ENCODE measurements around the gene TAX1BP1.

TAX1BP1 gene

DNA sequence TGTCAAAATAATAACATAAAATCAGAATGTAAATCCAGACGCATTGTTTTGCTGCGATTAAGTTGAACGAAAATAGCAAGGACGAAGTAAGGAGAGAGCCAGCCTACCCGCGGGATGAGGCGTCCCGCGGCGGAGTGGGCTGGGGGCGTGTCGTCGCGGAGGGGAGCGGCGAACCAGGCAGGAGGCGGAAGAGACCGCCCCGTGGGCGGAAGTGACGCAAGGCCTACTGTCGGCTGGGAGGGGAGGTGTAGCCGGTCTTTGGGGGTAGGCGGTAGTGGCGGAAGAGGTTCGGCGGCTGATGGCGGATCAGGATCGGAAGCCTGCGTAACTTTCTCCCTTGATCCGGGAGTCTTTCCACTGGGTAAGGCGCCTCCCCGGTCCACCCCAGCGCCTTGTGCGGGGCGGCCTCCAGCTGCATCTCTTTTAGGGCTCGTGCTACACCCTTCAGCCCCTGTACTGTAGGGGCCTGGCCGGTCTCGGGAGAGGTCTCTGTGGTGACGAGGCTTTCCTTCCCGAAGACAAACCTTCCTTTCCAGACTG is at the start of gene TAX1BP1:
TAX1BP1 (plus strand) TSS at position 254 of the 540 bp plus-strand sequence. CDS start 8,363 bp downstream, outside the sequence.
- Mint-ChIP-seq H3K36me3 (ENCODE audit: low read depth) (peaks cover 6% of the 10 kb centered on the region), H3K27ac (peak within 1 kb of the TSS; percentile 94), H3K4me3 (peak within 1 kb of the TSS; percentile 90), H3K4me1 (ENCODE audit: low read depth) (peaks cover 24% of the 10 kb centered on the region), H3K9me3 (no peaks in the 10 kb centered on the region), H3K27me3 (ENCODE audit: low read depth) (peaks cover 6% of the 10 kb centered on the region)

DNA sequence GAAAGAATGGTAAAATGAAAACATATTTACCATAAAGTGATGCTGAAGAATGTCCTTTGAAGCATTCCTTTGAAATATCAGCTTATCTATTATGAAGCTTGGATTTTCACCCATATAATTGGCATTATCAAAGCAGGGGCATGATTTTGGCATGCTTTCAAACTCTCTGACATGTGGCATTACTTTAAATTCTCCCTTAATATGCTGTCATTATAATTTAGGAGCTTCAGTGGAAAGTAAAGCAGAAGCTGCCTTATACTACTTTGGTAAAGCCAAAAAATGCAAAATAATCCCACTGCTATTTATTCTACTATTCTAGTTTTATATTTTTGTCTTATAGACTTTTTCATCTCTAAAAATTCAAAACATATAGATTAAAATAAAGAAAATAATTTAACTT is 49.3 kb upstream of the TAX1BP1 start:
- H3K4me1 Mint-ChIP-seq (ENCODE audit: low read depth), result no peaks in the 10 kb centered on the region
- H3K36me3 Mint-ChIP-seq (ENCODE audit: low read depth), result no peaks in the 10 kb centered on the region
- no peak overlapping the region for H3K4me3 Mint-ChIP-seq
- no peaks in the 10 kb centered on the region for H3K9me3 Mint-ChIP-seq
- peaks cover 18% of the 10 kb centered on the region for H3K27me3 Mint-ChIP-seq (ENCODE audit: low read depth)
- no peak overlapping the region for H3K27ac Mint-ChIP-seq

DNA sequence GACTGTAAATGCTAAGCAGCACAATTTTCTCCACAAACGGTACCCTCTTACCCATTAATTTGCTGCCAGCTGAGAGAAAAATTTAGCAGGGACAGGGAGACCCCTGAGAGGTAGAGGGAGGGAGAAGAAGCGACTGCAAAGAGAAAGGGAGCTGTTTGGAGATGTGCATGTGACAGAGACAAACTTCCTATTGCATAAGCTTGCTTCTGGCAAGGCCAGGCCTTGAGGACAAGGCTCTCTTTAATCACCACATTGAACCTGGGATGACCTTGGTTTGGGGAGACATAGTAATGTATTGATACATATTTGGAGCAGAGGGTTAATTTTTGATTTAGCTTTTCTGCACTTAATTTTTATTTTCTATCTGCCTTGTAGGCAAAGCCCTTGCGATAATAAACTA is 46.2 kb upstream of the TAX1BP1 start:
- Mint-ChIP-seq H3K4me3 (no peak overlapping the region), H3K9me3 (no peaks in the 10 kb centered on the region), H3K27me3 (ENCODE audit: low read depth) (peaks cover 5% of the 10 kb centered on the region), H3K4me1 (ENCODE audit: low read depth) (no peaks in the 10 kb centered on the region), H3K27ac (no peak overlapping the region), H3K36me3 (ENCODE audit: low read depth) (no peaks in the 10 kb centered on the region)

DNA sequence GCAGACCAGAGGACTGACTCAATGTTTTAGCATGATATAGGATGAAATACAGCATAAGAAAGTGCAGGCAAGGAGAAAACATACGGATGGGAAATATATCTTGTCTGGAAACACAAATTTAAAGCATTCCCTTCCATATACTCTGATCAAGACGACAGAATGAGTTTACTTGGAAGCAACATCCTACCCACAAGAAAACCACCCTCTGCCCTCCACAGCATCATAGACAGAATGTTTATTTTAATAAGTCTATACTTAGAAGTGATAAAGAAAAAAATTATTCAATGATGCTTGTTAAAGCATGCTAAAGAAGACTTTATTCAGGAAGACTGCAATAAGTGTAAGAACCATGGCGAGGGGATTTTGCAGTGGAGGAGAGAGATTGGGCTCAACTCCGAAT is 44.9 kb upstream of the TAX1BP1 start:
- H3K27me3 Mint-ChIP-seq (ENCODE audit: low read depth), result no peaks in the 10 kb centered on the region
- H3K9me3 Mint-ChIP-seq, result no peaks in the 10 kb centered on the region
- no peak overlapping the region for H3K4me3 Mint-ChIP-seq
- no peaks in the 10 kb centered on the region for H3K36me3 Mint-ChIP-seq (ENCODE audit: low read depth)
- H3K27ac Mint-ChIP-seq, result no peak overlapping the region
- H3K4me1 Mint-ChIP-seq (ENCODE audit: low read depth), result no peaks in the 10 kb centered on the region

DNA sequence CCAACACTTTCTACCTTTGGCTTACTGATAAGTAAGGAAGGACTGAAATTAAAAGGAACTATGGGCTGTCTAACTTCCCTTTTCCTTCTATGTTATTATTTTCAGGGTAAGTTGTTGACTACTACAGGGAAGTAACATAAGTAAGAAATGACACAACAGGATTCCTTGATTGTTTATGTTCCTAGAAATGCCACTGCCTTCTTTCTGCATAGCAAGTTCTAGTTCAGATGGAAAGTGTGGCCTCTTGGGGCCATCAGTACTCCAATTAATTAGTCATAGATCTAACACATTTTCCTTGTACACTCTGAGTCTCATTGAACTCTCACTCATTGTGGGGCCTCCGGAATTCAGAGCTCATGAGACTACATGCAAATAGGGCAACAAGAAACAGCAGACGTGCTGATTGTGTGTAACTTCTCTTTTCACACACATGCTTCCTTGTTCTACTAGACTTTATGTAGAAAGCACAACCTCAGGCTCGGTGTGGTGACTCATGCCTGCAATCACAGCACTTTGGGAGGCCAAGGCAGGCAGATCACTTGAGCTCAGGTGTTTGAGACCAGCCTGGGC is 42.0 kb upstream of the TAX1BP1 start:
- no peak overlapping the region for H3K4me3 Mint-ChIP-seq
- H3K9me3 Mint-ChIP-seq, result no peaks in the 10 kb centered on the region
- no peaks in the 10 kb centered on the region for H3K36me3 Mint-ChIP-seq (ENCODE audit: low read depth)
- no peaks in the 10 kb centered on the region for H3K4me1 Mint-ChIP-seq (ENCODE audit: low read depth)
- H3K27ac Mint-ChIP-seq, result no peak overlapping the region
- peaks cover 3% of the 10 kb centered on the region for H3K27me3 Mint-ChIP-seq (ENCODE audit: low read depth)

DNA sequence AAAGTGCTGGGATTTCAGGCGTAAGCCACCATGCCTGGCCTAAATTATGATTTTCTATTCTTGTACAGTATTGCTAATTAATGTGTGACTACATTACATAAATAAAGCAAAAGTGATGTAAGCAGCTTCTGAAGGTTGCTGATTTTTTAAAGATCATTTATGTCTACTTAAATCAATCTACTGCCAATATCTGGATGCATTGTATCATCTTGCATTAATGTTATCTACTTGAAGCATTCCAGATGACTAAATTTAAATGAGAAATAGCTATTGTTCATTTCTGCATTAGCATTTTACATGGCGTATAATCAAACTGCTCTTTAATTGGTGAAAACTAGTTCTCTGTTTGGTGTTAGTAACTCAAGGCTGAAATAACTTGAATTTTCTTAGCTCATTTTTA is 40.2 kb upstream of the TAX1BP1 start:
- H3K9me3 Mint-ChIP-seq, result no peaks in the 10 kb centered on the region
- H3K36me3 Mint-ChIP-seq (ENCODE audit: low read depth), result no peaks in the 10 kb centered on the region
- peaks cover 3% of the 10 kb centered on the region for H3K27me3 Mint-ChIP-seq (ENCODE audit: low read depth)
- no peaks in the 10 kb centered on the region for H3K4me1 Mint-ChIP-seq (ENCODE audit: low read depth)
- H3K27ac Mint-ChIP-seq, result no peak overlapping the region
- no peak overlapping the region for H3K4me3 Mint-ChIP-seq

- Mint-ChIP-seq H3K27ac (no peak overlapping the region), H3K36me3 (ENCODE audit: low read depth) (no peaks in the 10 kb centered on the region), H3K27me3 (ENCODE audit: low read depth) (peaks cover 8% of the 10 kb centered on the region), H3K4me3 (no peak overlapping the region), H3K9me3 (no peaks in the 10 kb centered on the region), H3K4me1 (ENCODE audit: low read depth) (no peaks in the 10 kb centered on the region)
These were observed 39.5 kb upstream of the TAX1BP1 start for GRCh38 chr7:27700501-27700900.

DNA sequence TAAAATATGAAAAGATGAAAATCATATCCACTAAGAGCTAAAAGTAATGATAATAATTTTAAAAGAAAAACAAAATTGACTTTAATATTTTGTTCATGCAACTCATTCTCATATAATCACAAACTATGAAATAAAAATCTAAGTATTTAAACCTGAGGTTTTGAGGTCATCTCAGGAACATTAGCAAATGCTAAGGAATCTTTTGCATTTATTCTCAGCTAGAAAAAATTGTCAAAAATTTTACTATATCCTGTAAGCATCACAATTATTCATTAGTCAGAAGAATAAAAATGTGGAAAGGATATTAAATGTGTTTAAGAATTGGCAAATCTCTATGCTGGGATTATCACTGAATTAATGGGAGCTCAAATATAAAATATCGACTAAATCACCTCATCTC is 36.8 kb upstream of the TAX1BP1 start:
- Mint-ChIP-seq H3K4me1 (ENCODE audit: low read depth) (no peaks in the 10 kb centered on the region), H3K27me3 (ENCODE audit: low read depth) (peaks cover 8% of the 10 kb centered on the region), H3K36me3 (ENCODE audit: low read depth) (no peaks in the 10 kb centered on the region), H3K4me3 (no peak overlapping the region), H3K9me3 (no peaks in the 10 kb centered on the region), H3K27ac (no peak overlapping the region)

GRCh38 chr7:27704422-27705199 is 35.4 kb upstream of the TAX1BP1 start:
- H3K9me3 Mint-ChIP-seq, result no peaks in the 10 kb centered on the region
- no peaks in the 10 kb centered on the region for H3K36me3 Mint-ChIP-seq (ENCODE audit: low read depth)
- H3K4me1 Mint-ChIP-seq (ENCODE audit: low read depth), result no peaks in the 10 kb centered on the region
- H3K4me3 Mint-ChIP-seq, result no peak overlapping the region
- no peak overlapping the region for H3K27ac Mint-ChIP-seq
- H3K27me3 Mint-ChIP-seq (ENCODE audit: low read depth), result peaks cover 8% of the 10 kb centered on the region

GRCh38 chr7:27705200-27705594 is 34.8 kb upstream of the TAX1BP1 start:
- no peaks in the 10 kb centered on the region for H3K9me3 Mint-ChIP-seq
- no peaks in the 10 kb centered on the region for H3K36me3 Mint-ChIP-seq (ENCODE audit: low read depth)
- H3K4me3 Mint-ChIP-seq, result no peak overlapping the region
- no peaks in the 10 kb centered on the region for H3K4me1 Mint-ChIP-seq (ENCODE audit: low read depth)
- peaks cover 8% of the 10 kb centered on the region for H3K27me3 Mint-ChIP-seq (ENCODE audit: low read depth)
- H3K27ac Mint-ChIP-seq, result no peak overlapping the region

GRCh38 chr7:27708485-27708884 is 31.5 kb upstream of the TAX1BP1 start:
- no peak overlapping the region for H3K27ac Mint-ChIP-seq
- H3K4me3 Mint-ChIP-seq, result no peak overlapping the region
- H3K27me3 Mint-ChIP-seq (ENCODE audit: low read depth), result peaks cover 8% of the 10 kb centered on the region
- no peaks in the 10 kb centered on the region for H3K9me3 Mint-ChIP-seq
- peaks cover 2% of the 10 kb centered on the region for H3K4me1 Mint-ChIP-seq (ENCODE audit: low read depth)
- no peaks in the 10 kb centered on the region for H3K36me3 Mint-ChIP-seq (ENCODE audit: low read depth)

- Mint-ChIP-seq H3K4me3 (no peak overlapping the region), H3K27me3 (ENCODE audit: low read depth) (peaks cover 8% of the 10 kb centered on the region), H3K36me3 (ENCODE audit: low read depth) (no peaks in the 10 kb centered on the region), H3K27ac (no peak overlapping the region), H3K9me3 (no peaks in the 10 kb centered on the region), H3K4me1 (ENCODE audit: low read depth) (peaks cover 2% of the 10 kb centered on the region)
These were observed 30.6 kb upstream of the TAX1BP1 start for GRCh38 chr7:27709137-27710075.

DNA sequence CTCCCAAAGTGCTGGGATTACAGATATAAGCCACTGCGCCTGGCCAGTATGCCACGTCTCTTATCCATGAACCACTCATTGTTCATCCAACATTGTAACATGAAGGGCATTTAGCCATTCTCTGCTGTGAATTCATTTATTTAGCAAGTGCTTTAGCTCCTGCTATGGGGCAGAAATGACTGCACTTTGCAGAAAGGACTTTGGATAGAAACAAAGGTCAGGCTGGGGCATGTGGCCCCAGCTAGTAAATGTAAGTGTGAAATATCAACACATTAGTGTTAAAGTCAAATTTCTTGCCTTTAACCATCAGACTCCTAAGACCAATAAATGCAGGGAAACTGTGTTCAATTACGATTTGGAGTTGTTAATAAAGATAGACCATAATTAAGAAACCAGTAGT is 27.7 kb upstream of the TAX1BP1 start:
- Mint-ChIP-seq H3K9me3 (no peaks in the 10 kb centered on the region), H3K27ac (no peak overlapping the region), H3K4me3 (no peak overlapping the region), H3K4me1 (ENCODE audit: low read depth) (peaks cover 2% of the 10 kb centered on the region), H3K27me3 (ENCODE audit: low read depth) (peaks cover 8% of the 10 kb centered on the region), H3K36me3 (ENCODE audit: low read depth) (no peaks in the 10 kb centered on the region)

DNA sequence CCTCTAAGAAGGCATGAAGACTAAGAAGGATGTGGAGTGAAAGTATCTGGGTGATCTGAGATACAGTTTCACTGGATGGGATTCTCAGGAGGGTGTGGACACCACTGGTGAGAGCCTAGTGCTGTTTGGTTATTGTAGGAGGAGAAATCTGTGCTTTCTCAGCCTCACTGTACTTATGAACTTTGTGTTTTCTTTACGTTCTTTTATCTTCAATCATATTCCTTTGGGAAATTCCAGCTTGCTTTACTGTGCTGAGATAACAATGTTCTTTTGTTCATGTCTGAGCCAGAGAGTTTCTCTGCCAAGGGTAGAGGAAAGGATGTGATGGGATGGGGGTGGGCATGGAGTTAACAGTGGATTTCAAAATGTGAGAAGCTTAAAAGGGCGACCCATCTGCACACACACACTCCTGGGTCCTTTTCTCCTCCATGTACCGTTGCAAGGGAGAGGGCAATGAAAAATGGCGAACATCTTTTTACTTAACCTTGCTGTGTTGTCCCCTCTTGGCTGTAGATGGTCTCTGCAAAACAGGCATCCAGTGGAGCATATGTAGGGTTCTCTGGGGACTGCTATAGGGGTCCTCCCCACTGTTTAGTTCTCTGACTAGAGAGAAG is 25.0 kb upstream of the TAX1BP1 start:
- no peaks in the 10 kb centered on the region for H3K9me3 Mint-ChIP-seq
- peaks cover 2% of the 10 kb centered on the region for H3K4me1 Mint-ChIP-seq (ENCODE audit: low read depth)
- H3K36me3 Mint-ChIP-seq (ENCODE audit: low read depth), result no peaks in the 10 kb centered on the region
- peaks cover 15% of the 10 kb centered on the region for H3K27me3 Mint-ChIP-seq (ENCODE audit: low read depth)
- no peak overlapping the region for H3K27ac Mint-ChIP-seq
- H3K4me3 Mint-ChIP-seq, result no peak overlapping the region

All from T-helper 1 cell treated with Interleukin-12 subunit alpha and Interleukin-12 subunit beta and Interleukin-4 antibody, amounts not matched to agents 30 μg/mL and 1 μg/mL, for 36 hours (primary cell).